HCT116 (cell line): ENCODE data around the gene UNKL.

ENCODE experiments used
- CEBPB ChIP-seq: IDR thresholded peaks from 2 replicates; pipeline ENCODE4 v1.6.1; 2012; ENCODE audit warnings: low read depth
- EZH2 ChIP-seq: fragments of 200-600 bp; sonication (generic); IDR thresholded peaks from 2 replicates; pipeline ENCODE4 v1.6.1; 2017; ENCODE audit warnings: antibody characterized with exemption, mixed run types
- EZH2phosphoT487 ChIP-seq: fragments of 200-600 bp; IDR thresholded peaks from 2 replicates; pipeline ENCODE4 v1.6.1; 2018; ENCODE audit warnings: antibody characterized with exemption, borderline replicate concordance
- POLR2A ChIP-seq: IDR thresholded peaks from 2 replicates; pipeline ENCODE4 v1.7.0; 2011; ENCODE audit warnings: borderline replicate concordance; ENCODE audit not compliant: insufficient read depth, insufficient read length; ENCODE audit errors: extremely low read depth
- POLR2AphosphoS5 ChIP-seq: IDR thresholded peaks from 2 replicates; pipeline ENCODE4 v1.6.1; 2011; ENCODE audit warnings: mild to moderate bottlenecking, low read depth, low read length, moderate library complexity
- REST ChIP-seq: IDR thresholded peaks from 2 replicates; pipeline ENCODE4 v1.6.1; 2012; ENCODE audit warnings: low read depth
- SIN3A ChIP-seq: IDR thresholded peaks from 2 replicates; pipeline ENCODE4 v1.6.1; 2012; ENCODE audit warnings: low read depth
- SRF ChIP-seq: IDR thresholded peaks from 2 replicates; pipeline ENCODE4 v1.6.1; 2012; ENCODE audit warnings: low read depth
- ZFX ChIP-seq: fragments of 450-650 bp; IDR thresholded peaks from 2 replicates; pipeline ENCODE4 v1.6.1; 2017
- TF ChIP-seq, protein P1 (sequence below), 3 experiments: fragments of 200-600 bp in 1 of 3; sonication (generic) in 1 of 3; IDR thresholded peaks in 2 of 3; conservative IDR thresholded peaks in 1 of 3; 2 replicates each; pipeline ENCODE4 v1.5.1; 2012 to 2017; ENCODE audit warnings: low read depth in 2 of 3, low read length in 2 of 3, antibody characterized with exemption in 1 of 3, borderline replicate concordance in 1 of 3, control low read depth in 1 of 3, mild to moderate bottlenecking in 1 of 3, mixed read lengths in 1 of 3, mixed run types in 1 of 3, moderate library complexity in 1 of 3; ENCODE audit not compliant: insufficient read depth in 1 of 3
- TF ChIP-seq, protein P2 (sequence below): IDR thresholded peaks from 2 replicates; pipeline ENCODE4 v1.6.1; 2011; ENCODE audit warnings: mild to moderate bottlenecking, low read length, moderate library complexity; ENCODE audit not compliant: insufficient replicate concordance; ENCODE audit errors: extremely low read depth

GRCh38 chr16:1438229-1439057, 23.9 kb upstream of the UNKL start:
- TF ChIP-seq, protein P1, sequence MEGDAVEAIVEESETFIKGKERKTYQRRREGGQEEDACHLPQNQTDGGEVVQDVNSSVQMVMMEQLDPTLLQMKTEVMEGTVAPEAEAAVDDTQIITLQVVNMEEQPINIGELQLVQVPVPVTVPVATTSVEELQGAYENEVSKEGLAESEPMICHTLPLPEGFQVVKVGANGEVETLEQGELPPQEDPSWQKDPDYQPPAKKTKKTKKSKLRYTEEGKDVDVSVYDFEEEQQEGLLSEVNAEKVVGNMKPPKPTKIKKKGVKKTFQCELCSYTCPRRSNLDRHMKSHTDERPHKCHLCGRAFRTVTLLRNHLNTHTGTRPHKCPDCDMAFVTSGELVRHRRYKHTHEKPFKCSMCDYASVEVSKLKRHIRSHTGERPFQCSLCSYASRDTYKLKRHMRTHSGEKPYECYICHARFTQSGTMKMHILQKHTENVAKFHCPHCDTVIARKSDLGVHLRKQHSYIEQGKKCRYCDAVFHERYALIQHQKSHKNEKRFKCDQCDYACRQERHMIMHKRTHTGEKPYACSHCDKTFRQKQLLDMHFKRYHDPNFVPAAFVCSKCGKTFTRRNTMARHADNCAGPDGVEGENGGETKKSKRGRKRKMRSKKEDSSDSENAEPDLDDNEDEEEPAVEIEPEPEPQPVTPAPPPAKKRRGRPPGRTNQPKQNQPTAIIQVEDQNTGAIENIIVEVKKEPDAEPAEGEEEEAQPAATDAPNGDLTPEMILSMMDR (IDR thresholded peaks at IDR 0.05 in 2 of 3, conservative IDR thresholded peaks at IDR 0.05 in 1 of 3; ENCODE audit: borderline replicate concordance in 1 of 3, insufficient read depth in 1 of 3, low read depth in 2 of 3, low read length in 2 of 3) = no peak
- no peak for TF ChIP-seq EZH2phosphoT487
- no peak for TF ChIP-seq EZH2
- TF ChIP-seq CEBPB = no peak
- TF ChIP-seq ZFX = no peak
- no peak for TF ChIP-seq POLR2A
- no peak for TF ChIP-seq SIN3A
- TF ChIP-seq, protein P2, sequence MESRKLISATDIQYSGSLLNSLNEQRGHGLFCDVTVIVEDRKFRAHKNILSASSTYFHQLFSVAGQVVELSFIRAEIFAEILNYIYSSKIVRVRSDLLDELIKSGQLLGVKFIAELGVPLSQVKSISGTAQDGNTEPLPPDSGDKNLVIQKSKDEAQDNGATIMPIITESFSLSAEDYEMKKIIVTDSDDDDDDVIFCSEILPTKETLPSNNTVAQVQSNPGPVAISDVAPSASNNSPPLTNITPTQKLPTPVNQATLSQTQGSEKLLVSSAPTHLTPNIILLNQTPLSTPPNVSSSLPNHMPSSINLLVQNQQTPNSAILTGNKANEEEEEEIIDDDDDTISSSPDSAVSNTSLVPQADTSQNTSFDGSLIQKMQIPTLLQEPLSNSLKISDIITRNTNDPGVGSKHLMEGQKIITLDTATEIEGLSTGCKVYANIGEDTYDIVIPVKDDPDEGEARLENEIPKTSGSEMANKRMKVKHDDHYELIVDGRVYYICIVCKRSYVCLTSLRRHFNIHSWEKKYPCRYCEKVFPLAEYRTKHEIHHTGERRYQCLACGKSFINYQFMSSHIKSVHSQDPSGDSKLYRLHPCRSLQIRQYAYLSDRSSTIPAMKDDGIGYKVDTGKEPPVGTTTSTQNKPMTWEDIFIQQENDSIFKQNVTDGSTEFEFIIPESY = no peak
- TF ChIP-seq REST = no peak
- TF ChIP-seq POLR2AphosphoS5 = no peak
- TF ChIP-seq SRF = no peak
